HG02870 (cell line): ENCODE results near the gene GTF2A1L.
"Not testable (repeated sequence)": the region's sequence is repeated elsewhere in the genome, so short reads cannot be mapped to it uniquely, and the experiment has no call there.

Experiments
- ATAC-seq: cut with Tn5 transposase; IDR thresholded peaks from one replicate; pipeline ENCODE4 v1.9.1; 2021; ENCODE audit warnings: mild to moderate bottlenecking, moderate library complexity; ENCODE audit not compliant: unreplicated experiment

The GTF2A1L gene

DNA sequence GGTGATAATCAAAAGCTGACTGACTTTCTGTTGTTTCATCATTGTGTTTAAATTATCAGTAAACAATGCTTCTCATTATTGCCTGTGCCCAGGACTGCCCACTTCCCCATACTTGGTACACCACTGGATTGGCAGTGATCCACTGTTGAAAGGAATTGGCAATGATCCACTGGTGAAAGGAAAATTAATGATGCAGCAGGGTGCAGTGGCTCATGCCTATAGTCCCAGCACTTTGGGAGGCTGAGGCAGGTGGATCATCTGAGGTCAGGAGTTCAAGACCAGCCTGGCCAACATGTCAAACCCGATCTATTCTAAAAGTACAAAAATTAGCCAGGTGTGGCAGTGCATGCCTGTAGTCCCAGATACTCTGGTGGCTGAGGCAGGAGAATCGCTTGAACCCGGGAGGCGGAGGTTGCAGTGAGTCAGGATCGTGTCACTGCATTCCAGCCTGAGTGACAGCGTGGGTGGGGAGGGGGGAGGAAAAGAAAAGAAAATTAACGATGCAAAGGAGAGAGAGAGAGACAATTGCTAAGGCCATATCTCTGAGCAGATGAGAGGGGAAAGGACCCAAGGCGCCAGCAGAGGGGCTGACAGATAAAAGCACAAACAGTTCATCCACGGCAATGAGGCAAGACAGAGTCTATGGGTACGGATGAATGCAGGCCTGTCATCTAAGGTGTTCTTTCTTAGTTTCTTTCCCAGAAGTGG lies 10.2 kb upstream of the GTF2A1L start:
- no peak for ATAC-seq

DNA sequence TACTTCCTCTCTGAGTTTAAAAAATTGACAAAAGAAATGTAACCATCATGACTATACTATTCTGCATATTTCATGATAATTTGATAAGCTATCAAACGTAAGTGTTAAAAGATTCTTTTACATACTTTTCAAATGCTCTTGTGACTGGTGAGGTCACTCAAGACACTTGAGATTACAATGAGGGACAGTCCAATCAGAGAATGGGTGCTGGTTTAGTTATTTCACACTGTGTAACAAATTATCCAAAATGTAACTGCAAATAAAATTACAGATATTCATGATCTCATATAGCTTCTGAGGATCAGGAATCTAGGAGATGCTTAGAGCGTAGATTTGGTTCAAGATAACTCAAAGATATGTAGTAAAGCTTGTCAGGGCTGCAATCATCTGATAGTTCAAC lies 4.4 kb upstream of the GTF2A1L start:
- ATAC-seq, result no peak

DNA sequence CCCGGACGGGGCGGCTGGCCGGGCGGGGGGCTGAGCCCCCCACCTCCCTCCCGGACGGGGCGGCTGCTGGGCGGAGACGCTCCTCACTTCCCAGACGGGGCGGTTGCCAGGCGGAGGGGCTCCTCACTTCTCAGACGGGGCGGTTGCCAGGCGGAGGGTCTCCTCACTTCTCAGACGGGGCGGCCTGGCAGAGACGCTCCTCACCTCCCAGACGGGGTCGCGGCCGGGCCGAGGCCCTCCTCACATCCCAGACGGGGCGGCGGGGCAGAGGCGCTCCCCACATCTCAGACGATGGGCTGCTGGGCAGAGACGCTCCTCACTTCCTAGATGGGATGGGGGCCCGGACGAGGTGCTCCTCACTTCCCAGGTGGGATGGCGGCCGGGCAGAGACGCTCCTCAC lies 3.1 kb upstream of the GTF2A1L start:
- ATAC-seq, result not testable (repeated sequence)

DNA sequence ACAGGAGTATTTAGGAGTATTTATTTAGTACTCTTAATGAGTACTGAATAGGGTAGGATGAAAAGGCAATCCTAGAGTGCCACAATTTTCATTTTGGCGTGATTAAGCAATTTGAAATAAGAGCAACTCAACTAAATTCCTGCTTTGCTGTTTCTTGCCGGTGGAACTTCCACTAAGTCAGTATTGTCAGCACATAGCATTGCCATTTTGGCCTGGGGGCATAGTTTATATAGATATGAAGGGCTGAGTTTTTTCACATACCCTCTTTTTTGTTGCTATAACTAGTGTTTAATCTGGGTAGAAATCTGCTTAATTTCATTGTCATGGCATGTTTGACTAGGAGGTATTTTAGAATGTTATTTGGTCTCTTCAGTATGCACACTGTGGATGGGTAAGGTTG lies 1.9 kb downstream of the GTF2A1L start:
- no peak for ATAC-seq

DNA sequence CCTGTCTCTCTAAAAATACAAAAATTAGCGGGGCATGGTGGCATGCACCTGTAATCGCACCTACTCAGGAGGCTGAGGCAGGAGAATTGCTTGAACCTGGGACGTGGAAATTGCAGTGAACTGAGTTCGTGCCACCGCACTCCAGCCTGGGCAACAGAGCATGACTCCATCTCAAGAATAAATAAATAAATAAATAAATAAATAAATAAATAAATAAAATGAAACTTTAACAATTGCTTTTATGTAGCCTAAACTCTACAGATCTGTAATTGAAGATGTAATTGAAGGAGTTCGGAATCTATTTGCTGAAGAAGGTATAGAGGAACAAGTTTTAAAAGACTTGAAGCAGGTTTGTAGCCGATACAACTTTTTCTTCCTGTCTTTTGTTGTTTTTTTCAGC lies 2.9 kb downstream of the GTF2A1L start:
- no peak for ATAC-seq

DNA sequence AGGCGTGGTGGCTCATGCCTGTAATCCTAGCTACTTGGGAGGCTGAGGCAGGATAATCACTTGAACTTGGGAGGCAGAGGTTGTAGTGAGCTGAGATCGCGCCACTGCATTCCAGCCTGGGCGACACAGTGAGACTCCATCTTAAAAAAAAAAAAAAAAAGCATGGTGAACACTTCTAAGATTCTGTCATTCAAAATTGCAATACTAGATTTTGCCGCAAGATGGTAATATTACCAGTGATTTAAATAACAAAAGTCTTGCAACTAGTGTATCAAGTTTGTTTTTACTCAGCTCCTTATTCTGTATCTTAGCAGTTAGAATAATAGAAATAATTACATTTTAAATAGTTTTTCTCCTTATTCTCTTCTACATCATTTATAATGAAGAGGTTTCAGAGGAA lies 5.0 kb downstream of the GTF2A1L start:
- not testable (repeated sequence) for ATAC-seq

DNA sequence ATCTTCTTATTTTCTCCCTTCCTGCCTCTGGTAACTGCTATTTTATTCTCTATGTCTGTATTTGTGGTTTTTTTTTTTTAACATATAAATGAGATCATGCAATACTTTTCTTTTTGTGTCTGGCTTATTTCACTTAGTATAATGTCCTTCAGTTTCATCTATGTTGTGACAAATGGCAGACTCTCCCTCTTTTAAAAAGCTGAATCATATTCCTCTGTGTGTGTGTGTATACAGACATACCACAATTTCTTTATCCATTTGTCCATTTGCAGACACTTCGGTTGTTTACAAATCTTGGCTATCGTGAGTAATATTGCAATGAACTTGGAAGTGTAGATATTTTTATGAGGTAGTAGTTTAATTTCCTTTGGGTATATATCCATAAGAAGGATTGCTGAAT lies 7.0 kb downstream of the GTF2A1L start:
- ATAC-seq, result no peak

DNA sequence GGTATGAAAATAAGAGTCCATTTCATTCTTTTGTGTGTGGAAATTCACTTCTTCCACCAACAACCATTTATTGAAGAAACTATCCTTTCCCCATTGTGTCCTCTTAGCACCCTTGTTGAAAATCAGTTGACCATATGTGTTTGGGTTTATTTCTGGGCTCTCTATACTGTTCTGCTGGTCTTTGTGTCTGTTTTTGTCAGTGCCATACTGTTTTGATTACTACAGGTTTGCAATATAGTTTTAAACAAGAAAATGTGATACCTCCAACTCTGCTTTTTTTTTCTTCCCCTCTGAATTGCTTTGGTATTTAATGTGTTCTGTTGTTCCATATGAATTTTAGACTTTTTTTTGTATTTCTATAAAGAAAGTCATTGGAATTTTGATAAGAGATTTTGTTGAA lies 8.4 kb downstream of the GTF2A1L start:
- no peak for ATAC-seq

DNA sequence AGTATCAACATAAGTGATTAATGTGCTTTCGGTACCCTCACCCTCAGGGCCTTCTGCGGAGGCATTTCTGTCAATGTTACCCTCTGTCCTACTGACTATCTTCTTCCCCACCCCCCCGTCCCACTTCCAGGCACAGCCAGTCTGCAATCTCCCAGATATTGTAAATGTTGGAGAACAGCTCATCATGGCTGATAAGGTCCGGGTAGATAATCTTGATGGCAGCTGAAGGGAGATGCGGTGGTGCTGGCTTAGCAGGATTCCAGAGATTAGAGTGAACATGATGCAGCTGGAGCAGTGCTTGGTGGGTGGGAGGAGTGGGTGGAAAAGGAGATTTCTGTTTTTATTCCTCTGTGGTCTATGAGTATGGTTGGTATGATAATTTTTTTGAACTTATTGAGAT lies 15.5 kb downstream of the GTF2A1L start:
- ATAC-seq, result no peak

DNA sequence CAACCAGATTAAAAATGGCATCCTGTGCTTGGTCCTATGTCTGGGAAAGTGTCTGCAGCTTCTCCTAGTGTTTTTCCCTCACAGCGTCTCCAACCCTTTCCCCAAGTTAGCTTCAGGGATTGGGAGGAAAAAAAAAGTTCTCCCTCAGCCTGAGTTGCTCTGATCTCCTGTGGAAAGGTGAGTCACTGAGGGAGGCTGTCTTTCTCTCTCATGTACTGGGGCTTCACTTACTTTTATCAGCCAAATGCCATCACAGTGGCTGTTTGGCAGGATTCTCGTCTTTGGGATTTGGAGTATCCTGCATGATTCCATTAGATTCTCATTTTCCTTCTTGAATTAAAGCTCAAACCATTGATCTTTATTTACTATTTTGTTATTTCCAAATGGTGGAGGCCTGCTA lies 18.1 kb downstream of the GTF2A1L start:
- ATAC-seq, result no peak

DNA sequence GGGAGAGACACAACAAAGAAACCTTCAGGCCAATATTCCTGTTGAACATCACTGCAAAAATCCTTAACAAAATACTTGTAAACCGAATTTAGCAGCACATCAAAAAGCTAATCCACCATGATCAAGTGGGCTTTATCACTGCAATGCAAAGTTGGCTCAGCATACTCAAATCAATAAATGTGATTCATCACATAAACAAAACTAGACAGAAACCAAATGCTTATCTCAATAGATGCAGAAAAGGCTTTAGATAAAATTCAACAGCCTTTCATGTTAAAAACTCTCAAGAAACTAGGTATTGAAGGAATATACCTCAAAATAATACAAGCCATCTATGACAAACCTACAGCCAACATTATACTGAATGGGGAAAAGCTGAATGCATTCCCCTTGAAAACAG lies 20.6 kb downstream of the GTF2A1L start:
- ATAC-seq, result no peak

DNA sequence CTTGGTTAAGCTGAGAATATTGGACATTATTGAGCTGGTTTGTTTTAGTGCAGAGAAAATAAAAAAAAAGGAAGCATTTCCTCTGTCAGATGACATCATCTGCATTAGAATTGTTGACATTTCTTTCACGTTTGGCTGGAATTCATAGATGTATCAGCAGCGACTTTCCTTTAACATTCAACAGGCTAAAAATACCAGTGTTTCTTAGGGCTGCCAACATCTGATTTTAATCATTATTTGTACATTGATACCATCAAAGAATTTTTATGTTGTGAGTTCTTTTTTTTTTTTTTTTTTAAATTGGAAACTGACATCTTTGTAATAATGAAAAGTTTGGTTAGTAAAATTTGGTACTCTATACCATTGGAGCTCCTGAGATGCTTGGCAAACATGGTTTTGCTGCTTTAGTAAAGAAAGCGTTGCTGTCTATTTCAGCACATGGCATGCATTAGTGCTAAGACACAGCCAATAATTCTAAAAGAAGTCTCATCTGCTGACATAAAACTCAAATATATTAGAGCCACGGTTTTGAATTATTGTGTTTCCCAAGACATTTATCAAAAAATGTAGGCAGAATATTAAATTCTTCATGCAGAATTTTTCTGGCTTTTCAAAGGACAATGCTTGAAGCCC lies 33.6 kb downstream of the GTF2A1L start:
- ATAC-seq, result no peak

DNA sequence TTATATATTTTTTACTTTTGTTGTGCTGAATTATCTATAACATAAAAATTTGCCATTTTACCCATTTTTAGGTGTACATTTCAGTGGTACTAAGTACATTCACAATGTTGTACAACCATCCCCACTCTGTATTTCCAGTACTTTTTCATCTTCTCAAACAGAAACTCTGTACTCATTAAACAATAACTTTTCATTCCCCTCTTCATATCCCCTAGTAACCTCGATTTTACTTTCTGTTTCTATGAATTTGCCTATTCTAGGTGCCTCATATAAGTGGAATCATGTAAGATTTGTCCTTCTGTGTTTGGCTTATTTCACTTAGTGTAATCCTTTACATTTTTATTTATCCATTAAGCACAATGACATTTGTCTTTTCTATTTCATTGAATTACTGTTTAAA lies 51.3 kb downstream of the GTF2A1L start:
- ATAC-seq, result no peak

DNA sequence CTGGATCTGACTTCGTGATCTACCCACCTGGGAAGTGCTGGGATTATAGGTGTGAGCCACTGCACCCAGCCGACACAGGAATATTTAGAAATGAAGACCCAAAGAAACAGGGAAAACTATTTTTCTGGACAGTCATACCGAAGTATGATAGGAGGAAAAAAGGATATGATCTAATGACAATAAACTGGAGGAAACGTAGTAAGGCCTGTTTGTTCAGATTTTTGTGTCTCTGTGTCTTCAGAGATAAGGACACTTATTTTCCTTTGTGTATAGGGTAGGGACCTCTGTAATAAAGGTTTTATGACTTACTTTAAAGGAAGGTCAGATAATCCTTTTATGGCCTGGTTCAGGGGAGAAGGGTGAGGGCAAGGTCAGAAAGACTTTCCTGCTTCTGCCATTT lies 55.9 kb downstream of the GTF2A1L start:
- no peak for ATAC-seq

DNA sequence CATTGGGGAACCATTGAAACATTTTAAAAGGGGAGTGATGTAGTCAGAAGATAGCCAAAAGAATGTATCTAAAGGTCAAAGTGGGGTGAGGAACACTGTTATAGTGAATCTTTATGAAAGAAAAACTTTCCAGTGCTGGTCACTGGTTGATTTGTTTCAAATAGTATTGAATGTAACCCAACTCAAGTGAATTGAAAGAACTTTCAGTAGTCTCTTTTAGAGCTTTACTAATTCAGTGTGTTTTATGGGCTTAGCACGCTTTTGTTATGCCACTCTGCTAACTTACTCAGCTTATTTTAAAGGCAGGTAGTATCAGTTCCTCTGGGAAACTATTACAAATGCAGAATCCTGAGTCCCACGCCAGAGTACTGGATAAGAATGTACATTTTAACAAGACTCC lies 57.3 kb downstream of the GTF2A1L start:
- no peak for ATAC-seq

DNA sequence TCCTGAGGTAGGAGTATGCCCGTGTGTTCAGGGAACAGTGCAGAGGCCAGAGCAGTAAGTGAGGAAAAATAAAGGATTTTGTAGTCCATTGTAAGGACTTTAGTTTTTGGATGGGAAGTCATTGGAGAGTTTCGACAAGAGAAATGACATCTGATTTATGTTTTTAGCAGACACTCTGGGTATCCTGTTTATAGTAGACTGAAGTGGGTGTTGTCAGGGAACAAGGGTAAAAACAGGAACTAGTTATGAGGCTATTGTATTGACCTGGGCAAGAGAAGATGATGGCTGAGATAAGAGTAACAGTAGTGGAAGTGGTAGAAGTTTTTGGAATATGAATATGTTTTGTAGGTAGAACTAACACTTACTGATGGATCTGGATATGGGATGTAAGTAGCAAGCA lies 59.8 kb downstream of the GTF2A1L start:
- ATAC-seq, result no peak

DNA sequence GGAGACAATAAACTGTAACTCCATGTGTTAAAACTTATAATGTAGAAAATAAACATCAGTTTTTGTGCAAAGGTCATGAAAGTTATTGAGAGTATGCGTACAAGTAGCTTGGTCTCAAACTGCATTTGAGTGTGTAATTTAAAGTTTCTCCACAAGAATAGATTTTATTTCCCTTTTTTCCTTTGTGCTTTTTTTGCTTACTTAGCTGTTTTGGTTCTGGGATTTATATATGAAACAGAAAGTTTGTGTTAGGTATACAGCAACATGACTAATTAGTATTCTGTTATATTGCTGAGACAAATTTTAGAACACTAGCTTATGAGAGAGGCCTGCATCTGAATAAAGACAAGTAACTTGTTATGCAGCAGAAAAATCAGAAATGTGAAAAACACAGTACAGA lies 67.5 kb downstream of the GTF2A1L start:
- no peak for ATAC-seq

DNA sequence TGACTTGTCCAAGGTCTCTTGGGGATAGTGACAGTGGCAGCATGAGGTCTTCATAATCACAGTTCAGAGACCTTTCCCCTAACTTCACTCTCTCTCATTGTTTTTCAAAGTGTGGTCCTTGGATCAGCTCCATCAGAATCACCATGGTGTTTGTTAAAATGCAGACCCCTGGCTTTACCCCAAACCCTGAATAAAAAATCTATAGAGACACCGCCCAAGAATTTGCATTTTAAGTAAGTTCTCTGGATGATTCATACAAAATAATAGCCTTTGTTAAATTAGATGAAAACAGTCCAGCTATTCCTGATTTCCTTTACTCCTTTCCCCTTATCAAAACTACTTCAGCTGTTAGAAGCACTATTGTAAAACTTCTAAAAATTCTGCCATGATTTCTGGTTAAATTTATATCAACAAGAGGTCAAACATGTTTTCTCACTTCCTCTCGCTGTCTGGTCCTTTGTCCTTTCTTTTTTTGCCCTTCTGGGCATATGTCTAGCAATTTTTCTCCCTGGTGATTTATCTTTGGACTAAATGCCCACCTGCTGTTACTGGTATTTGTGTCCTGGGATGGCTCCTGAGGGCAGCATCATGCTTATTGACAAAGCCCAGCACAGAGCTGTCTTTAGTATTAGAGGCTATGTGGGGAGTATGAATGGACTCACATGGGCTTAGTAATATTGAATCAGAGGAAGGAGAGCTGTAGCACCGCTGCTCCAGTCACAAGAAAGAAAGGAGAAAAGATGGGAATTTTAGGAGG lies 74.5 kb downstream of the GTF2A1L start:
- ATAC-seq, result no peak

DNA sequence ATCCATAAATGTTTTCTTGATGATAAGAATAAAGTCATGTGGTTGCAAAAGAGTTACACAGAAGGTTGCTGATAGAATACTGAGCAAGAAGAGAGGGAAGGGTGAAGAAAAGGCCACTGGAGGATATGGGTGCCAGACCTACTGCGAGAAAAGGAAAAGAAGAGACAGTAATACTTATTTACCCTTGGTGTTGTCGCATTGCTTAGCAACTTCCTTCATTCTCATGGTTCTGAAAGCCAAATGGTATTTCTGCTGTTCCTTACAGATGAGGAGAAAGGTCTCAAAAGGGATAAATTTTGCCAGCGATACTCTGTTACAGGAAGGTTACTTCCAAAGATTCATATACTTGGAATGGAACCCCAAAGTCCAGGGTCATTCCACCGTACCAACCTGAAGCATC lies 75.4 kb downstream of the GTF2A1L start:
- no peak for ATAC-seq

DNA sequence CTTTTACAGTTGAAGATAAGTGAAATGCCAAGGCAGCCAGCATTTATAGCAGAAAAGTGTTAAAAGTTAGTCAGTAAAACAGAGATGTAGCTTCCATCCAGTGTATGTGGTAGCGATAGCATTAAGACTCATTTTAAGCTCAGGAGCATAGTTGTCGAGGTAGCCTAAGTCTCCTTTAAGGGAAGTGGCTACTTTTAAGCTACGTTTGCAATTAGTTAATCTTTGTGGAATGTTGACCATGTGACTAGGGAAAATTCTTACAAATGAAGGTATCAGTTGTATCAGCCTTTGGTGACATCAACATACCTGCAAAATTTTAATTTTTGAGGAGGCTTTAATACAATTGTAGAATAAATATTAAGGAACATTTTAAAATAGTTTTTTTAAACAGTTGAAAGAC lies 76.0 kb downstream of the GTF2A1L start:
- ATAC-seq, result no peak

DNA sequence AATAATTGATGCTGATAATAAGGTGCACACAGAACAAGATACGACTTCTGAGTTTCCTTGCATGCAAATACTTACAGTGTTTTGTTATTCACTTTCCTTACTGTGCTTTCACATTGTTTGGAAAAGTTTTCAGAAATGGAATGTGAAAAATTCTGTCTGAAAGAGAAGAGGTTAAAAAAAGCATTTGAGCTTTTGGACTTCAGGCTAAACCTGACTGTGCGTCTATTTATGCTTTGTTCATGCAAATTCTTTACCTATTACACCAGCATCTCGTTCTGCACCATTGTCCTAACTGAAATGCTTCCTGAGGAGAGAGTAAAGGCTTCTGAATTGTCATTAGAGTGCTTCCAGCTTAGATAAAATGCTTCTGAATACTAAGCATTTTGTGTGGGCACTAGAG lies 76.5 kb downstream of the GTF2A1L start:
- ATAC-seq, result no peak

DNA sequence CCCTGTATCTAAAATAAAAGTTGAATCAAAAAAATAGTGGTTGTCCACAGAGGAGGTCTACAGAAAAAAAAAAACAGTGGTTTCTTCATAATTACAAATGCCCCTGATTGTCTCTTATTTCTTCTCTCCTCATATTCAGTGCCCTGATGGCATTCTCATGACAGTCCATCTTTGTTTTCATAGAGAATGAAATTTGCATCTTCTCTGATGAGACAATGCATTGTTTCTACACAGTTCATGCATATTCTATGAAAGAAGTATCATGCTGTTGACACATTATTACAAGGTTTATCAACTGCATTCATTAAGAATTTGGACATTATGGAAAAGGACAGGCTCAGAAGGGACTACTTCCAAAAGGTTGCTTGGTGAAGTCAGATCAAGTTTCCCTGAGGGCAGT lies 78.3 kb downstream of the GTF2A1L start:
- ATAC-seq, result no peak
